ENCODE data around the gene EFCAB5. TPM values are rescaled to one million over a fixed set of nuclear protein-coding genes. Genes with fewer than 3 reads are reported as not detected.

EFCAB5 gene
- total and polyA plus RNA-seq, 2 of the 8 experiments (the other 6 are each of a cell fraction or from before 2014, with no cell fraction given): 0.05 to 0.34 TPM

DNA sequence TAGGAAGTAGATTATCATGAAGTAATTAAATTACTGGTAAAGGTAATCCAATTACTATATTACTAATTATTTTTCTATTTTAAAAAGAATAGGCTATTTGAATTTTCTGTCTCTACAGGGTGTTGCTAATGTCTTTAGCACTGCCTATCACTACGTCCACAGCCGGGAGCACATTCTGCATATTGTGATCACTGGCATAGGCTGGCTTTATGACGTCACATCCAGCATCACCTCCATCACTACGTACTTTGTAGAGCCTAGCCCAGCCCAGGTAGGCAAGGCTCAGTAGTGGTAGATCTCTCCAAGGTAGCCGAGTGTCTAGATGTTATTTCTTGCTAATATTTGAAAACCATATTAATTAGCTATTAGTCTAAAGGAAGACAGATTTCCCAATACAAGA is 141.3 kb downstream of the EFCAB5 start:
- H3K27me3 ChIP-seq (replicated peaks in 1 of 4; ENCODE audit: control insufficient read depth in 3 of 4, extremely low read depth in 1 of 4, insufficient read depth in 3 of 4, low read length in 3 of 4): no peaks in the 10 kb centered on the region; a peak in 1 of 7 replicates
- no peak overlapping the region for H3K18ac ChIP-seq (ENCODE audit: extremely low read depth, low read length)
- no peak for TF ChIP-seq GTF2F1 (IDR thresholded peaks at IDR 0.05; ENCODE audit: borderline replicate concordance, low read depth, low read length)
- no peaks in the 10 kb centered on the region for H3K79me1 ChIP-seq (ENCODE audit: low read depth, low read length)
- FAIRE-seq (no peak), DNase-seq (ENCODE audit: low read depth in 1 of 2, low spot score in 2 of 2) (no peak)
- WGBS, 2 experiments (ENCODE audit: extremely low coverage in 1 of 2, insufficient coverage in 1 of 2, insufficient read length in 1 of 2, insufficient replicate concordance in 2 of 2, low coverage in 1 of 2, low lambda C conversion rate in 2 of 2, missing lambda C conversion rate in 1 of 2): 90% methylated on average over 5 of the region's 5 CpGs; no CpG with 5 or more reads in 1 of the 2 experiments
- CTCF ChIA-PET (ENCODE audit: partially characterized antibody): interaction anchor here (1.8 to 4.4 kb wide), 3 partner anchors 10 to 208 kb away, joined by 5 to 37 read pairs (median 15); no protein-coding TSS in a partner anchor
- H2BK120ac ChIP-seq (replicated peaks; ENCODE audit: low read depth, low read length): no peak overlapping the region
- no peak overlapping the region for H2BK5ac ChIP-seq (ENCODE audit: low read depth, low read length)
- H4K8ac ChIP-seq (ENCODE audit: extremely low read depth, insufficient read depth, low read length): no peak overlapping the region
- H2BK15ac ChIP-seq (ENCODE audit: low read length): no peak overlapping the region
- no peak overlapping the region for H3K9ac ChIP-seq (replicated peaks in 1 of 4; ENCODE audit: extremely low read depth in 1 of 4, low read depth in 3 of 4, low read length in 3 of 4)
- H4K20me1 ChIP-seq (replicated peaks in 1 of 2; ENCODE audit: control insufficient read depth in 1 of 2, insufficient read depth in 2 of 2, low read length in 2 of 2): no peaks in the 10 kb centered on the region
- H3K56ac ChIP-seq (replicated peaks; ENCODE audit: insufficient read length, low read depth, low read length): no peak overlapping the region
- no peak overlapping the region for H3K4me3 ChIP-seq (ENCODE audit: extremely low read depth in 1 of 4, insufficient read depth in 2 of 4, low read depth in 3 of 4, low read length in 4 of 4)
- no peaks in the 10 kb centered on the region for H3K23me2 ChIP-seq (ENCODE audit: low read depth, low read length)
- POLR2A ChIA-PET (ENCODE audit: partially characterized antibody): no interaction called here
- H4K91ac ChIP-seq (replicated peaks; ENCODE audit: insufficient read length, low read length): no peak overlapping the region
- H2BK12ac ChIP-seq (ENCODE audit: low read depth, low read length): no peak overlapping the region
- H3K4ac ChIP-seq (replicated peaks; ENCODE audit: insufficient read length, low read depth, low read length): no peak overlapping the region
- H3K36me3 ChIP-seq (ENCODE audit: control insufficient read depth in 2 of 4, insufficient read depth in 4 of 4, low read length in 3 of 4): no peaks in the 10 kb centered on the region
- no peak overlapping the region for H3K14ac ChIP-seq (ENCODE audit: insufficient read length)
- no peak overlapping the region for H2BK20ac ChIP-seq (ENCODE audit: low read length)
- H3K4me1 ChIP-seq (replicated peaks in 1 of 4; ENCODE audit: control insufficient read depth in 3 of 4, insufficient read depth in 4 of 4, low read length in 3 of 4): no peaks in the 10 kb centered on the region
- H4K5ac ChIP-seq (ENCODE audit: insufficient read length, low read depth, low read length): no peak overlapping the region
- H3K4me2 ChIP-seq (ENCODE audit: insufficient read depth in 1 of 2, low read depth in 2 of 2, low read length in 2 of 2): no peak overlapping the region
- H3K27ac ChIP-seq (ENCODE audit: low read depth, low read length): no peak overlapping the region
- no peaks in the 10 kb centered on the region for H3K79me2 ChIP-seq (ENCODE audit: control insufficient read depth in 1 of 2, insufficient read depth in 2 of 2, low read length in 2 of 2)
- H3K23ac ChIP-seq (ENCODE audit: insufficient read length): no peak overlapping the region
- H2AFZ ChIP-seq (ENCODE audit: low read length): no peak overlapping the region
- no peak overlapping the region for H2AK5ac ChIP-seq (ENCODE audit: low read depth, low read length)
- no peaks in the 10 kb centered on the region for H3K9me3 ChIP-seq (ENCODE audit: insufficient read depth in 2 of 2, low read depth in 1 of 2, low read length in 1 of 2)
